HUES6 (cell line): ENCODE results near the gene APOA4.

Source experiments
- H3K27ac ChIP-seq: 2 replicates; pipeline ENCODE4 v1.7.0; 2013; ENCODE audit warnings: low read depth, mild to moderate bottlenecking, low read length, inconsistent platforms
- H3K27me3 ChIP-seq: 2 replicates; pipeline ENCODE4 v1.6.1; 2013; ENCODE audit warnings: low read length; ENCODE audit not compliant: control insufficient read depth, insufficient read depth
- H3K36me3 ChIP-seq: 2 replicates; pipeline ENCODE4 v1.6.1; 2013; ENCODE audit warnings: low read length; ENCODE audit not compliant: control insufficient read depth, insufficient read depth
- H3K4me1 ChIP-seq: 2 replicates; pipeline ENCODE4 v1.6.1; 2013; ENCODE audit warnings: low read length; ENCODE audit not compliant: control insufficient read depth, insufficient read depth
- H3K4me3 ChIP-seq: 2 replicates; pipeline ENCODE4 v1.5.1; 2013; ENCODE audit warnings: low read depth, low read length
- H3K9ac ChIP-seq: one replicate; pipeline ENCODE4 v1.6.1; 2013; ENCODE audit warnings: mild to moderate bottlenecking, low read length
- H3K9me3 ChIP-seq: 2 replicates; pipeline ENCODE4 v1.6.1; 2013; ENCODE audit warnings: low read depth, low read length; ENCODE audit not compliant: control insufficient read depth, insufficient read depth

The APOA4 gene

GRCh38 chr11:116823031-116823843 is at the start of gene APOA4:
TSS of gene APOA4 (minus strand) at chr11:116823304. CDS start at chr11:116823191, 113 bp downstream.
- Histone ChIP-seq H3K27ac (no peak within 1 kb of the TSS), H3K27me3 (no peaks in the 10 kb centered on the region; the same call in 1 of the 2 replicates), H3K4me1 (peaks cover 8% of the 10 kb centered on the region; the same call in 1 of the 2 replicates), H3K9me3 (no peaks in the 10 kb centered on the region), H3K4me3 (no peak within 1 kb of the TSS), H3K9ac (no peak within 1 kb of the TSS), H3K36me3 (no peaks in the 10 kb centered on the region)

GRCh38 chr11:116871248-116871647 is 48.1 kb upstream of the APOA4 start:
- H3K36me3 ChIP-seq: peaks cover 89% of the 10 kb centered on the region
- no peaks in the 10 kb centered on the region for H3K4me1 ChIP-seq
- no peak overlapping the region for H3K4me3 ChIP-seq
- no peaks in the 10 kb centered on the region for H3K9me3 ChIP-seq
- no peak overlapping the region for H3K27ac ChIP-seq
- no peak overlapping the region for H3K9ac ChIP-seq
- H3K27me3 ChIP-seq: no peaks in the 10 kb centered on the region

GRCh38 chr11:116870054-116870453 is 47.0 kb upstream of the APOA4 start:
- Histone ChIP-seq H3K4me1 (no peaks in the 10 kb centered on the region), H3K36me3 (peaks cover 89% of the 10 kb centered on the region), H3K27me3 (no peaks in the 10 kb centered on the region), H3K27ac (no peak overlapping the region), H3K9me3 (no peaks in the 10 kb centered on the region), H3K9ac (no peak overlapping the region), H3K4me3 (no peak overlapping the region)

GRCh38 chr11:116869610-116870009 is 46.5 kb upstream of the APOA4 start:
- H3K36me3 ChIP-seq: peaks cover 89% of the 10 kb centered on the region
- H3K27me3 ChIP-seq: no peaks in the 10 kb centered on the region
- no peak overlapping the region for H3K9ac ChIP-seq
- H3K4me3 ChIP-seq: no peak overlapping the region
- H3K4me1 ChIP-seq: no peaks in the 10 kb centered on the region
- no peak overlapping the region for H3K27ac ChIP-seq
- no peaks in the 10 kb centered on the region for H3K9me3 ChIP-seq

- H3K27ac ChIP-seq: no peak overlapping the region
- peaks cover 92% of the 10 kb centered on the region for H3K36me3 ChIP-seq
Measured at GRCh38 chr11:116868066-116868465, 45.0 kb upstream of the APOA4 start.

GRCh38 chr11:116867619-116868018 is 44.5 kb upstream of the APOA4 start:
- Histone ChIP-seq H3K9ac (no peak overlapping the region), H3K27ac (no peak overlapping the region), H3K36me3 (peaks cover 90% of the 10 kb centered on the region), H3K27me3 (no peaks in the 10 kb centered on the region), H3K9me3 (no peaks in the 10 kb centered on the region), H3K4me1 (no peaks in the 10 kb centered on the region), H3K4me3 (no peak overlapping the region)

More at GRCh38 chr11:116868066-116868465, 45.0 kb upstream of the APOA4 start:
- Histone ChIP-seq H3K27me3 (no peaks in the 10 kb centered on the region), H3K9me3 (no peaks in the 10 kb centered on the region), H3K4me3 (no peak overlapping the region), H3K9ac (no peak overlapping the region), H3K4me1 (no peaks in the 10 kb centered on the region)

- no peaks in the 10 kb centered on the region for H3K27me3 ChIP-seq
- H3K4me1 ChIP-seq: no peaks in the 10 kb centered on the region
- no peak overlapping the region for H3K27ac ChIP-seq
- no peak overlapping the region for H3K4me3 ChIP-seq
- H3K36me3 ChIP-seq: peaks cover 91% of the 10 kb centered on the region
- no peaks in the 10 kb centered on the region for H3K9me3 ChIP-seq
- H3K9ac ChIP-seq: no peak overlapping the region
Measured at GRCh38 chr11:116866804-116867455, 43.8 kb upstream of the APOA4 start.

- Histone ChIP-seq H3K9ac (no peak overlapping the region), H3K36me3 (peaks cover 91% of the 10 kb centered on the region), H3K4me1 (no peaks in the 10 kb centered on the region)
Measured at GRCh38 chr11:116865696-116866095, 42.6 kb upstream of the APOA4 start.

GRCh38 chr11:116864531-116864930 is 41.4 kb upstream of the APOA4 start:
- no peak overlapping the region for H3K27ac ChIP-seq
- no peaks in the 10 kb centered on the region for H3K4me1 ChIP-seq
- no peaks in the 10 kb centered on the region for H3K9me3 ChIP-seq
- H3K27me3 ChIP-seq: no peaks in the 10 kb centered on the region
- no peak overlapping the region for H3K9ac ChIP-seq
- H3K36me3 ChIP-seq: peaks cover 88% of the 10 kb centered on the region
- no peak overlapping the region for H3K4me3 ChIP-seq

More at GRCh38 chr11:116865696-116866095, 42.6 kb upstream of the APOA4 start:
- H3K9me3 ChIP-seq: no peaks in the 10 kb centered on the region
- no peaks in the 10 kb centered on the region for H3K27me3 ChIP-seq
- H3K4me3 ChIP-seq: no peak overlapping the region
- no peak overlapping the region for H3K27ac ChIP-seq

GRCh38 chr11:116862951-116863350 is 39.8 kb upstream of the APOA4 start:
- H3K27ac ChIP-seq: no peak overlapping the region
- H3K4me1 ChIP-seq: no peaks in the 10 kb centered on the region
- no peaks in the 10 kb centered on the region for H3K27me3 ChIP-seq
- H3K36me3 ChIP-seq: peaks cover 88% of the 10 kb centered on the region
- no peaks in the 10 kb centered on the region for H3K9me3 ChIP-seq
- H3K9ac ChIP-seq: no peak overlapping the region
- H3K4me3 ChIP-seq: no peak overlapping the region

GRCh38 chr11:116862185-116862584 is 39.1 kb upstream of the APOA4 start:
- H3K36me3 ChIP-seq: peaks cover 88% of the 10 kb centered on the region

More at GRCh38 chr11:116862185-116862584, 39.1 kb upstream of the APOA4 start:
- Histone ChIP-seq H3K4me3 (no peak overlapping the region), H3K9ac (no peak overlapping the region), H3K4me1 (no peaks in the 10 kb centered on the region), H3K27ac (no peak overlapping the region), H3K9me3 (no peaks in the 10 kb centered on the region), H3K27me3 (no peaks in the 10 kb centered on the region)
